Activated naive CD4-positive, alpha-beta T cell treated with anti-CD3 and anti-CD28 coated beads, Interleukin-2, amount 50 U/mL, for 72 hours (primary cell): ENCODE data around the gene HOXD1. TPM values are rescaled to one million over a fixed set of nuclear protein-coding genes. Genes with fewer than 3 reads are reported as not detected.
A peak's percentile ranks its signal among the peaks of the same experiment; 100 is the strongest.

ENCODE experiments used
- ATAC-seq, 2 donors: fragments of 150-1000 bp; cut with Tn5 transposase; 2 replicates each; pipeline ENCODE4 v1.10.0; 2021; ENCODE audit warnings: mild to moderate bottlenecking in 2 of 2, moderate library complexity in 2 of 2
- DNase-seq, 2 donors: peaks; one replicate each; pipeline ENCODE4 v3.0.0; 2021 to 2022; ENCODE audit warnings: low spot score in 2 of 2
- H3K27ac Mint-ChIP-seq, 2 donors: one replicate each; pipeline ENCODE4 v1.8.0; 2022; ENCODE audit warnings: mild to moderate bottlenecking in 2 of 2, mixed read lengths in 2 of 2
- H3K36me3 Mint-ChIP-seq, 2 donors: one replicate each; pipeline ENCODE4 v1.8.0; 2022; ENCODE audit warnings: mixed read lengths in 2 of 2
- H3K9me3 Mint-ChIP-seq, 2 donors: one replicate each; pipeline ENCODE4 v1.8.0; 2022; ENCODE audit warnings: mixed read lengths in 2 of 2
- total RNA-seq, 2 donors: library from RNA; stranded (reverse); gene quantifications; one replicate each; pipeline ENCODE4 v1.2.3, GENCODE V29; 2022

The HOXD1 gene
- total RNA-seq, 2 donors from 2014 or later, result not detected

GRCh38 chr2:176187200-176187898 lies 1.1 kb upstream of the HOXD1 start:
- DNase-seq (peak in 1 of 2 donors; percentile 7), ATAC-seq (peak in 1 of 2 donors; percentile 37)
- H3K36me3 Mint-ChIP-seq, result peaks cover 18% of the 10 kb centered on the region in 2 donors
- H3K27ac Mint-ChIP-seq, result no peak overlapping the region
- no peaks in the 10 kb centered on the region for H3K9me3 Mint-ChIP-seq

- Mint-ChIP-seq H3K36me3 (peaks cover 18% of the 10 kb centered on the region in 2 donors), H3K9me3 (no peaks in the 10 kb centered on the region), H3K27ac (no peak overlapping the region)
- DNase-seq (no peak), ATAC-seq (peak; percentile 13 to 29)
Measured at GRCh38 chr2:176188774-176189680, 559 bp downstream of the HOXD1 start.

GRCh38 chr2:176189681-176190641 lies 1.5 kb downstream of the HOXD1 start:
- Mint-ChIP-seq H3K27ac (no peak overlapping the region), H3K36me3 (peaks cover 18% of the 10 kb centered on the region in 2 donors), H3K9me3 (no peaks in the 10 kb centered on the region)
- no peak for DNase-seq
- ATAC-seq, result no peak

- ATAC-seq (no peak), DNase-seq (no peak)
- Mint-ChIP-seq H3K27ac (no peak overlapping the region), H3K9me3 (no peaks in the 10 kb centered on the region), H3K36me3 (peaks cover 6 to 8% of the 10 kb centered on the region in 2 donors)
Measured at GRCh38 chr2:176192351-176192750, 3.9 kb downstream of the HOXD1 start.

GRCh38 chr2:176193048-176193447 lies 4.6 kb downstream of the HOXD1 start:
- H3K9me3 Mint-ChIP-seq, result no peaks in the 10 kb centered on the region
- peaks cover 0 to under 1% of the 10 kb centered on the region in 2 donors for H3K36me3 Mint-ChIP-seq
- no peak overlapping the region for H3K27ac Mint-ChIP-seq
- DNase-seq (no peak), ATAC-seq (no peak)

- Mint-ChIP-seq H3K27ac (no peak overlapping the region), H3K36me3 (no peaks in the 10 kb centered on the region), H3K9me3 (no peaks in the 10 kb centered on the region)
- ATAC-seq (no peak), DNase-seq (no peak)
Measured at GRCh38 chr2:176199902-176200301, 11.4 kb downstream of the HOXD1 start.

- DNase-seq, result no peak
- no peaks in the 10 kb centered on the region for H3K9me3 Mint-ChIP-seq
Measured at GRCh38 chr2:176200971-176201370, 12.5 kb downstream of the HOXD1 start.

GRCh38 chr2:176202491-176202890 lies 14.0 kb downstream of the HOXD1 start:
- DNase-seq (no peak), ATAC-seq (no peak)
- Mint-ChIP-seq H3K36me3 (no peaks in the 10 kb centered on the region), H3K9me3 (no peaks in the 10 kb centered on the region), H3K27ac (no peak overlapping the region)

More at GRCh38 chr2:176200971-176201370, 12.5 kb downstream of the HOXD1 start:
- Mint-ChIP-seq H3K27ac (no peak overlapping the region), H3K36me3 (no peaks in the 10 kb centered on the region)
- ATAC-seq, result no peak

- ATAC-seq (no peak), DNase-seq (no peak)
- H3K36me3 Mint-ChIP-seq, result no peaks in the 10 kb centered on the region
- H3K27ac Mint-ChIP-seq, result no peak overlapping the region
- no peaks in the 10 kb centered on the region for H3K9me3 Mint-ChIP-seq
Measured at GRCh38 chr2:176205126-176205525, 16.7 kb downstream of the HOXD1 start.

- DNase-seq (no peak), ATAC-seq (no peak)
- no peaks in the 10 kb centered on the region for H3K36me3 Mint-ChIP-seq
- H3K27ac Mint-ChIP-seq, result no peak overlapping the region
- H3K9me3 Mint-ChIP-seq, result no peaks in the 10 kb centered on the region
Measured at GRCh38 chr2:176206136-176206535, 17.7 kb downstream of the HOXD1 start.

- no peak for DNase-seq
Measured at GRCh38 chr2:176206682-176207081, 18.2 kb downstream of the HOXD1 start.

GRCh38 chr2:176211110-176211509 lies 22.6 kb downstream of the HOXD1 start:
- Mint-ChIP-seq H3K36me3 (no peaks in the 10 kb centered on the region), H3K27ac (no peak overlapping the region), H3K9me3 (no peaks in the 10 kb centered on the region)
- no peak for DNase-seq
- ATAC-seq, result no peak

More at GRCh38 chr2:176206682-176207081, 18.2 kb downstream of the HOXD1 start:
- no peak for ATAC-seq
- no peaks in the 10 kb centered on the region for H3K36me3 Mint-ChIP-seq
- H3K9me3 Mint-ChIP-seq, result no peaks in the 10 kb centered on the region
- H3K27ac Mint-ChIP-seq, result no peak overlapping the region

GRCh38 chr2:176212276-176212675 lies 23.8 kb downstream of the HOXD1 start:
- ATAC-seq (no peak), DNase-seq (no peak)
- Mint-ChIP-seq H3K36me3 (no peaks in the 10 kb centered on the region), H3K27ac (no peak overlapping the region), H3K9me3 (no peaks in the 10 kb centered on the region)

- ATAC-seq, result no peak
- no peak for DNase-seq
- Mint-ChIP-seq H3K27ac (no peak overlapping the region), H3K9me3 (no peaks in the 10 kb centered on the region), H3K36me3 (no peaks in the 10 kb centered on the region)
Measured at GRCh38 chr2:176213406-176213805, 24.9 kb downstream of the HOXD1 start.

GRCh38 chr2:176227874-176228273 lies 39.4 kb downstream of the HOXD1 start:
- DNase-seq, result no peak
- Mint-ChIP-seq H3K9me3 (no peaks in the 10 kb centered on the region), H3K36me3 (peaks cover 0 to 4% of the 10 kb centered on the region in 2 donors), H3K27ac (no peak overlapping the region)
- ATAC-seq, result no peak

GRCh38 chr2:176234156-176234555 lies 45.7 kb downstream of the HOXD1 start:
- no peak overlapping the region for H3K27ac Mint-ChIP-seq
- no peak for ATAC-seq
- no peak for DNase-seq
- no peaks in the 10 kb centered on the region for H3K36me3 Mint-ChIP-seq
- H3K9me3 Mint-ChIP-seq, result no peaks in the 10 kb centered on the region
